Measurements from ENCODE around the gene CDC45.

CDC45 gene

GRCh38 chr22:19495562-19496323 is 16.0 kb downstream of the CDC45 start:
- DNase-seq (ENCODE audit: low read depth) = peak; percentile 53
- TF ChIP-seq, protein P1, sequence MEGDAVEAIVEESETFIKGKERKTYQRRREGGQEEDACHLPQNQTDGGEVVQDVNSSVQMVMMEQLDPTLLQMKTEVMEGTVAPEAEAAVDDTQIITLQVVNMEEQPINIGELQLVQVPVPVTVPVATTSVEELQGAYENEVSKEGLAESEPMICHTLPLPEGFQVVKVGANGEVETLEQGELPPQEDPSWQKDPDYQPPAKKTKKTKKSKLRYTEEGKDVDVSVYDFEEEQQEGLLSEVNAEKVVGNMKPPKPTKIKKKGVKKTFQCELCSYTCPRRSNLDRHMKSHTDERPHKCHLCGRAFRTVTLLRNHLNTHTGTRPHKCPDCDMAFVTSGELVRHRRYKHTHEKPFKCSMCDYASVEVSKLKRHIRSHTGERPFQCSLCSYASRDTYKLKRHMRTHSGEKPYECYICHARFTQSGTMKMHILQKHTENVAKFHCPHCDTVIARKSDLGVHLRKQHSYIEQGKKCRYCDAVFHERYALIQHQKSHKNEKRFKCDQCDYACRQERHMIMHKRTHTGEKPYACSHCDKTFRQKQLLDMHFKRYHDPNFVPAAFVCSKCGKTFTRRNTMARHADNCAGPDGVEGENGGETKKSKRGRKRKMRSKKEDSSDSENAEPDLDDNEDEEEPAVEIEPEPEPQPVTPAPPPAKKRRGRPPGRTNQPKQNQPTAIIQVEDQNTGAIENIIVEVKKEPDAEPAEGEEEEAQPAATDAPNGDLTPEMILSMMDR (IDR thresholded peaks at IDR 0.05; ENCODE audit: low read length, missing control alignments) = peak; percentile 19
- no peak overlapping the region for H3K4me3 ChIP-seq (replicated peaks; ENCODE audit: low read depth, low read length)

DNA sequence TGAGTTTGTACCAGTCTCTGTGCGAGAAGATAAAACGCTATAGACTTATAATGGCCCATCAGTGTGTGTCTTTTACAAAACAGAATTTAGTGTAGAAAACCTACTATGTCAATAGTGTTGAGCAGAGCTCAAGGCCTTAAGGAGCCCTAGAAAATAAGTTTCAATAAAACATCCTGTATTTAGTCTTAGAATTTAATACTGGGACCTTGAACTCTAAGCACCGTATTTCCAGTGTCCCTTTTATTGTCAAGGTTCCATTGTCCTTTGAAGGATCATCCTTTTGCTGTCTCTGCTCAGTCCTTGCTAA is 16.6 kb downstream of the CDC45 start:
- no peak for DNase-seq (ENCODE audit: low read depth)
- TF ChIP-seq, protein P1 (IDR thresholded peaks at IDR 0.05; ENCODE audit: low read length, missing control alignments) = no peak
- H3K4me3 ChIP-seq (replicated peaks; ENCODE audit: low read depth, low read length) = no peak overlapping the region

DNA sequence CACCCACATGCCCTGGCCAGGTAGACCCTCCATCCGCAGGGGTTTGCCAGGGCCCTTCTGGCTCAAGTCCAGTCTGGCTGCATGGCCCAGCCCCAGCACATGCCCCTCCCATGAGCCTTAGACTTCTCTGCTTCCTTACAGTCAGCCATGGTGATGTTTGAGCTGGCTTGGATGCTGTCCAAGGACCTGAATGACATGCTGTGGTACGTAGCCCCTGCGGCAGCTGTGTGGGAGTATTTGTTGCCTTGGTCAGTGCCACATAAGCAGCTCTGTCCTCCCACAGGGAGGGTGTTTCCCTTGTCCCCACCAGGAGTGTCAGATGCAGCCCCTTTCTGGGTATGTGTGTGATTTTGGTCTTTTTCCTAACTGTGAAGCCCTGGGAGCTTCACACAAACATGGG is 17.5 kb downstream of the CDC45 start:
- H3K4me3 ChIP-seq (replicated peaks; ENCODE audit: low read depth, low read length) = no peak overlapping the region
- DNase-seq (ENCODE audit: low read depth) = peak; percentile 94
- TF ChIP-seq, protein P1 (IDR thresholded peaks at IDR 0.05; ENCODE audit: low read length, missing control alignments) = no peak

GRCh38 chr22:19498154-19498865 is 18.6 kb downstream of the CDC45 start:
- TF ChIP-seq, protein P1 (IDR thresholded peaks at IDR 0.05; ENCODE audit: low read length, missing control alignments) = no peak
- no peak for DNase-seq (ENCODE audit: low read depth)
- no peak overlapping the region for H3K4me3 ChIP-seq (replicated peaks; ENCODE audit: low read depth, low read length)

GRCh38 chr22:19498866-19499190 is 19.1 kb downstream of the CDC45 start:
- no peak for DNase-seq (ENCODE audit: low read depth)
- H3K4me3 ChIP-seq (replicated peaks; ENCODE audit: low read depth, low read length) = no peak overlapping the region
- TF ChIP-seq, protein P1 (IDR thresholded peaks at IDR 0.05; ENCODE audit: low read length, missing control alignments) = no peak

- no peak overlapping the region for H3K4me3 ChIP-seq (replicated peaks; ENCODE audit: low read depth, low read length)
- no peak for DNase-seq (ENCODE audit: low read depth)
- TF ChIP-seq, protein P1 (IDR thresholded peaks at IDR 0.05; ENCODE audit: low read length, missing control alignments) = no peak
Measured at GRCh38 chr22:19499236-19499879, 19.6 kb downstream of the CDC45 start.

Measured in fibroblast of pulmonary artery (primary cell).